Measurements from ENCODE around the gene RGS13. TPM values are rescaled to one million over a fixed set of nuclear protein-coding genes. Genes with fewer than 3 reads are reported as not detected.

Gene RGS13
- total RNA-seq, 1 donor from 2014 or later, result 0.27 TPM

- intact Hi-C loops (cut with DNase I), result no loop called here
- DNase-seq (ENCODE audit: low spot score), result no peak
Measured at GRCh38 chr1:192615055-192615454, 20.9 kb upstream of the RGS13 start.

DNA sequence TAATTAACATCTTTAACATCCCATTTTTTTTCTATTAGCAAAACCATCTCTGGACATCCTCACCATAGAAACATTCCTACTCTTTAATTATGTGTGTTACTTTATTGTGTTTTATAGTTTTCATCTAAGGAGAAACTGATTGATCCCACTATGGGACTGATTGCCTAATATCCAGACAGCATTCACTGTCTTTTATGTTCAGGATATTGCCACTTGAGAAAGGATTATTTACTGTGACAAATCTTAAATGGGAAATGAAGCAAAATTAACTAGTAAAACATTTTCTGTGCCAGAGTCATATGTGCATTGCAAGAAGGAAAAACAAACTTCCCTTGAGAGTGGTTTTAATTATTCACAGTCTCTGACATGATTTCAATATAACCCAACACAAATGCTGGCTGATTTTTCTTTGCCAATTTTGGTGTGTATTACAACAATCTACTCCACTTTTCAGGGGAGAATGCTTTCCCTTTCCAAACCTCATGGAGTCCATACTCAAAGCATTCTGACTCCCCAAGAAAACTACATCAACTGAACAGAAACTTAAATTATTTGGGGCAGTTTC lies 15.8 kb upstream of the RGS13 start:
- DNase-seq (ENCODE audit: low spot score), result no peak
- intact Hi-C loops (cut with DNase I), result no loop called here

- DNase-seq (ENCODE audit: low spot score), result no peak
- intact Hi-C loops (cut with DNase I), result no loop called here
Measured at GRCh38 chr1:192626366-192627179, 9.4 kb upstream of the RGS13 start.

DNA sequence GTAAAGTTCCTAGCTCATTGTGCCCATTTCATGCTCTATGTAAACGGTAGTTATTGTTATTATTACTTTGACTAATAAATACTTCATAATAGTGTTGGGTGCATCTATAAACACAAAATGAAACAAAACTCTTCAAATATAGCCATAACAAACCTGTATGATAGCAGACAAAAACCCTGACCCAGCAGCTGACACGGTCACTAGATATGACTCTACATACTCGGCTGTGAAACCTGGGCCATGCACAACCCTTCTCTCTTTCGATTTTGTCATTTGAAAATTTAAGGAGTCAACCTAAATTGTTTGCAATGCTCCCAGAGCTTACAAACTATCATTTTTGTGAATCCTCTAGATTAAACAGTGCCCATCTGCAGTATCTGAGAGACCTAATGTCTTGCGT lies 8.0 kb upstream of the RGS13 start:
- intact Hi-C loops (cut with DNase I), result no loop called here

DNA sequence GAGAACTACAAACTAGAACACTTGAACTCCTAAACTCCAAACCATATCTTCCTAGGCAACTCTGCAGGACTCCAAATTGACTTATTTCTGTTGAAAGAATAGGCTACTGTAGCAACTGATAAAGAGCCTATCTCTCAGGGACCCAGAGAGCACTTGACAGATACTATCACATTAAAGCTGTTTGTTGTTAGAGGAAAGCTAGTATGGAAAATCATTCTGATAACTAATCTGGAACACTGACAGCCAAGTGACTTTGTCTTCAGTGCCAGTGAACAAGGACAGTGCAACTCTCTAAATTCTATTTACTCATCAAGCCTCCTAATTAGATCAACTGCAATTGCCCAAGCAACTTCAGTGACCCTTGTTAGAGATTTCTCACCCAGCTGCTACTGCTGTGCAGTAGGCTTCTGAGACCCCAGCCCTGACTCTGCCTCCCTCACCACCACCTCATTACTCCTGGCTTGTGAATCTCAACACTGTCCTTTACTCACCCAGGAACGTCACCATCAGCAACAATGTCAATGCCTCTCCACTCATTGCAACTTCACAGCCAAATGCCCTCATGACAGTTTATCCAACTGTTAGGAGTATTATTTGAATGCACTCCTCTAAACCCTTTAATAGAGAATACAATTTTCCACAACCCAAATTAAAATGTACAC lies 7.4 kb upstream of the RGS13 start:
- no peak for DNase-seq (ENCODE audit: low spot score)
- intact Hi-C loops (cut with DNase I), result no loop called here

More for the DNA sequence above, 8.0 kb upstream of the RGS13 start:
- no peak for DNase-seq (ENCODE audit: low spot score)

GRCh38 chr1:192629612-192630011 lies 6.3 kb upstream of the RGS13 start:
- DNase-seq (ENCODE audit: low spot score), result no peak
- intact Hi-C loops (cut with DNase I), result no loop called here

DNA sequence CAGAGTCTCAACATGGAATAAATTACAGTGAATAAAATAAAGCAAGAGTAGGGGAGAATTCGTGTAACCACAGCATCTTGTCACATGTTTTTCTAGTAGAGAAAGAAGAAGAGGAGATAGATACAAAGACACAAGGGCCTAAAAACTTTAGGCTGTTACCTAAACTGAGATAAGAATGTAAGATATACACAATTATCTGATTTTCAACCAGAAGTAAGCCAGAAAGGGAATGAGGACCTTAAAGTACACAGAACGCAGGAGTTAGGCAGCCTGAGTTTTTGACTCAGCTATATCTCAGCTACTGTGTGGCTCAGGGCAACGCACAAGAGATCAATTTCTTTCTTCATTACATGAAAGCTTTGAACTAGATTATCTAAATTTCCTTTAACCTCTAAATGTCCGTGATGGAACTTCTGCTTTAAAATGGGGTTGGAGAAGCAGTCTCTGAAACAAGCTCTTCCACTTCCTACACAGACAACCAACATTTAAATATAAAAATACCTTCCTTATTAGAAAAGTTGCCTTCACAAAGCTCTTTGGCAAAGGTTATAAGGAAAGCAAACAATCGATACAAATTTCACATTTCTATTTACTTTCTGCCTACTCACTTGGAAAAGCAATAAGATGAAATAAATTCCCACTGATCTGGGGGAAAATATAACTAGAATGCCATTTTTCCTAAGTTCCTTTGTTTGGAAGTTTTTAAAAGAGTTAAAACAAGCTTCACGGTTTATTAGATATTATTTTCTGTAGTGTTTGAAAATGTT lies 5.2 kb upstream of the RGS13 start:
- intact Hi-C loops (cut with DNase I), result no loop called here
- no peak for DNase-seq (ENCODE audit: low spot score)

DNA sequence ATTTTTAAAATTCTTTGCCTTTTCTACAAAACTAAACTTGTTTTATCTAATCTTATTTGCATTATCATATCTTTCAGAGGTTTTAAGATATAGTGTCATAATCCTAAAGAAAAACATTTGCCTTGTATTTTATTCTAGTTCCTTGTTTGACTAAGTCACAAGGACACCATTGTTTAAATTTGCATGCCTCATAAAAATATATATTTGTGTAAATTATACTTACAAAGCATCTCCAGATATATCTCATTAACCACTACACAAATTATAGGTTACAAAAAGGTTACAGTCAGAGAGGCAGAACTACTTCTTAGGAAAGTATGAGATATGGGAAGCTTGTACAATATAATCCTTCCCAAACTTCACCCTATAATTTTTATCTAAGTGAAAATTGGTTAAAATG lies 4.2 kb upstream of the RGS13 start:
- intact Hi-C loops (cut with DNase I), result no loop called here

GRCh38 chr1:192632188-192632587 lies 3.8 kb upstream of the RGS13 start:
- intact Hi-C loops (cut with DNase I), result no loop called here
- no peak for DNase-seq (ENCODE audit: low spot score)

More for the DNA sequence above, 4.2 kb upstream of the RGS13 start:
- DNase-seq (ENCODE audit: low spot score), result no peak

- intact Hi-C loops (cut with DNase I), result no loop called here
- no peak for DNase-seq (ENCODE audit: low spot score)
Measured at GRCh38 chr1:192632641-192633532, 3.1 kb upstream of the RGS13 start.

GRCh38 chr1:192633533-192634253 lies 2.3 kb upstream of the RGS13 start:
- intact Hi-C loops (cut with DNase I), result no loop called here
- DNase-seq (ENCODE audit: low spot score), result no peak

- DNase-seq (ENCODE audit: low spot score), result no peak
- intact Hi-C loops (cut with DNase I), result no loop called here
Measured at GRCh38 chr1:192635041-192635440, 906 bp upstream of the RGS13 start.

- intact Hi-C loops (cut with DNase I), result no loop called here
- DNase-seq (ENCODE audit: low spot score), result no peak
Measured at GRCh38 chr1:192639607-192640368, 3.8 kb downstream of the RGS13 start.

DNA sequence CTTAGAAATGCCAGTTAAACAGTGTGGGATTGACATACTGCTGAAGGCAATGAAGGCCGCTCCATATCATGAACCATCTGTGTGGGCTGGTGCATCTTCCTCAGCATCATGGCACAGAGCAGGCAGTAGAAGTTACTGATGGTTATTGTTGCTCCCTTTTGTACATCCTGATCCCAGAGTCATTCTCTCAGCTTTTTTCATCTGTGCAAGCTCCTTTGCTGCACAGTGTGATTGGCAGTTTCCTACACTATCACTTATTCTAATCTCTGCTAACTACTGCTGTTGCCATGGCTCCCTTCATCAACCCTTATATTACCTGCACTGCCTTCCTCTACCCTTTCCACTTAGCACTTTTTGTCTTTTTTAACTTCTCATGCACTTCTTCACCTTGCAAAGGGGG lies 16.2 kb downstream of the RGS13 start:
- intact Hi-C loops (cut with DNase I), result no loop called here
- no peak for DNase-seq (ENCODE audit: low spot score)

DNA sequence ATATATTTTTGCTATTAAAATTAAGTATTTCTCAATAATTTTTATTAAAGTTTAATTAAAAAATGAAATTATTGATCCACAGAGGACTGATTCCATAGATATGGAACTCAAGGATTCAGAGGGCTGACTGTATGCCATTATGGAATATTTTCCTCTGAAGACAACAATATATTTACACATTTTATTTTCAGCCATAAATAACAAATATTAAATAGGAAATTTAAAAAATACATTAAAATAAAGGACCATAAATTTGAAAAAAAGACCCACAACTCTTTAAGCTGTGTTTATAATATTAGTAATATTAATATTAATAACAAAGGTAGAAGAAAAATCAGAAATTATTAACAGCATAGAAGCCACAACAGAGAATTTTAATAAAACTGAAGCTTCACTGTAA lies 18.2 kb downstream of the RGS13 start:
- intact Hi-C loops (cut with DNase I), result no loop called here
- no peak for DNase-seq (ENCODE audit: low spot score)

DNA sequence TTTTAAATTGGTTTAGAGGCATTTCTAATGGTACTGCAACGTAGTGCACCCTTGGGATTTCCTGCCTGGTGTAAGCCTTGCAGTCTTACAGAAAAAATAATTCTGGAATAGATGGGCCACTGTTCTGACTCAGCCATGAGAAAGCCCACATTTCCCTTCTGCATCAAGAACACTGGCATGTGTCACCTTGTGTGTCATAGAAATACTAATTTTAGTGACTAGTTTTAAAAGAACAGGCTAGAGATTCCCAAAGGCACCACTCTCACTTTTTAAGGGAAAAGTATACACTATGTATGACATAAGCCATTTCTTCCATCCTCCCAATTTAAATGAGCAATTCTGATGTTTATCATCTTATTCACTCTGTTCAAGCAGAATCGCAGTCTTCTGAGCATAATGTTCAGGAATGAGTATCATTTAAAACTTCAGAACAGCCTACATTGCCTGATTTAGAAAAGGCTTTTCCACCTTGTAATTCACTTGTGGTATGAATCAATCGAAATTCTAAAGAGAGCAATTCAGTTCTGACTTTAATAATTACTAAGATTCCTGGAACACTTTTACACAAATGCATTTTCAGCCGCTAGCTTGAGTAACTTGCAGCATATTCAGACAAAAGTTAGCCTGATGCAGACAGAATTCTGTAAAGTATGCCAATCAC lies 18.8 kb downstream of the RGS13 start:
- intact Hi-C loops (cut with DNase I), result no loop called here
- no peak for DNase-seq (ENCODE audit: low spot score)

GRCh38 chr1:192657760-192658159 lies 21.8 kb downstream of the RGS13 start:
- DNase-seq (ENCODE audit: low spot score), result no peak
- intact Hi-C loops (cut with DNase I), result no loop called here

Data from cardiac septum (tissue), 1 donor.